GM19397 (cell line): ENCODE data around the gene RAB11A.
A peak's percentile ranks its signal among the peaks of the same experiment; 100 is the strongest.
"Not testable (repeated sequence)": the region's sequence is repeated elsewhere in the genome, so short reads cannot be mapped to it uniquely, and the experiment has no call there.

Experiments used
- ATAC-seq: cut with Tn5 transposase; IDR thresholded peaks from one replicate; pipeline ENCODE4 v1.9.1; 2021; ENCODE audit warnings: mild to moderate bottlenecking, moderate library complexity; ENCODE audit not compliant: unreplicated experiment

RAB11A gene

GRCh38 chr15:65841121-65841930 is 28.0 kb upstream of the RAB11A start:
- no peak for ATAC-seq

GRCh38 chr15:65845826-65846519 is 23.3 kb upstream of the RAB11A start:
- no peak for ATAC-seq

- ATAC-seq, result no peak
Measured at GRCh38 chr15:65847989-65848388, 21.3 kb upstream of the RAB11A start.

- no peak for ATAC-seq
Measured at GRCh38 chr15:65851981-65852380, 17.3 kb upstream of the RAB11A start.

GRCh38 chr15:65856821-65857455 is 12.4 kb upstream of the RAB11A start:
- ATAC-seq, result no peak

- no peak for ATAC-seq
Measured at GRCh38 chr15:65857718-65858402, 11.4 kb upstream of the RAB11A start.

GRCh38 chr15:65862682-65863081 is 6.6 kb upstream of the RAB11A start:
- peak; percentile 58 for ATAC-seq

GRCh38 chr15:65863106-65863505 is 6.2 kb upstream of the RAB11A start:
- no peak for ATAC-seq

GRCh38 chr15:65867244-65867643 is 2.0 kb upstream of the RAB11A start:
- ATAC-seq, result no peak

GRCh38 chr15:65867933-65868332 is 1.4 kb upstream of the RAB11A start:
- ATAC-seq, result not testable (repeated sequence)

- ATAC-seq, result no peak
Measured at GRCh38 chr15:65868546-65869125, 655 bp upstream of the RAB11A start.

GRCh38 chr15:65869954-65870871 is 922 bp downstream of the RAB11A start:
- ATAC-seq, result no peak

- ATAC-seq, result no peak
Measured at GRCh38 chr15:65870889-65871533, 1.7 kb downstream of the RAB11A start.

GRCh38 chr15:65871886-65872285 is 2.6 kb downstream of the RAB11A start:
- not testable (repeated sequence) for ATAC-seq

- ATAC-seq, result not testable (repeated sequence)
Measured at GRCh38 chr15:65872596-65872995, 3.3 kb downstream of the RAB11A start.

GRCh38 chr15:65873256-65873655 is 4.0 kb downstream of the RAB11A start:
- ATAC-seq, result no peak

GRCh38 chr15:65875458-65875857 is 6.2 kb downstream of the RAB11A start:
- no peak for ATAC-seq

- ATAC-seq, result no peak
Measured at GRCh38 chr15:65877749-65878148, 8.5 kb downstream of the RAB11A start.

GRCh38 chr15:65881766-65882434 is 12.6 kb downstream of the RAB11A start:
- no peak for ATAC-seq
